BJ (cell line): ENCODE measurements around the gene ZFHX2. TPM values are rescaled to one million over a fixed set of nuclear protein-coding genes. Genes with fewer than 3 reads are reported as not detected.

Source experiments
- CTCF ChIA-PET: fragments of 350-600 bp; formaldehyde crosslinking; extraction: SDS; loops from one replicate; lab custom pipeline; 2021; ENCODE audit warnings: antibody characterized with exemption, inconsistent platforms; lab: Yijun Ruan, JAX
- POLR2A ChIA-PET: fragments of 300-600 bp; sonication (Branson Sonifier 250); formaldehyde crosslinking; extraction: SDS; loops from one replicate; lab custom pipeline; 2021; ENCODE audit warnings: antibody characterized with exemption; lab: Charles Lee
- DNase-seq: peaks from one replicate; pipeline ENCODE4 v3.0.0-alpha.2; 2011; ENCODE audit warnings: low read depth
- H3K27me3 ChIP-seq: 2 replicates; pipeline ENCODE4 v1.6.0; 2011; ENCODE audit warnings: low read length; ENCODE audit not compliant: control insufficient read depth, insufficient read depth
- H3K36me3 ChIP-seq: 2 replicates; pipeline ENCODE4 v1.5.1; 2011; ENCODE audit warnings: low read length; ENCODE audit not compliant: control insufficient read depth, insufficient read depth
- H3K4me3 ChIP-seq: 2 replicates; pipeline ENCODE4 v1.5.1; 2011; ENCODE audit warnings: low read depth, mild to moderate bottlenecking, control low read depth, low read length
- polyA plus RNA-seq: library from polyadenylated mRNA; depleted of rRNA; stranded (reverse); fragments of >200 nt; gene quantifications from 2 replicates; pipeline ENCODE4 v1.2.3, GENCODE V29; 2011
- TF ChIP-seq, protein P1 (sequence below): IDR thresholded peaks from 2 replicates; pipeline ENCODE4 v1.5.1; 2011; ENCODE audit warnings: low read depth, mild to moderate bottlenecking, control low read depth, inconsistent platforms, low read length, moderate library complexity; ENCODE audit not compliant: insufficient read depth

Gene ZFHX2
- polyA plus RNA-seq, 1 experiment = 0.28 TPM

DNA sequence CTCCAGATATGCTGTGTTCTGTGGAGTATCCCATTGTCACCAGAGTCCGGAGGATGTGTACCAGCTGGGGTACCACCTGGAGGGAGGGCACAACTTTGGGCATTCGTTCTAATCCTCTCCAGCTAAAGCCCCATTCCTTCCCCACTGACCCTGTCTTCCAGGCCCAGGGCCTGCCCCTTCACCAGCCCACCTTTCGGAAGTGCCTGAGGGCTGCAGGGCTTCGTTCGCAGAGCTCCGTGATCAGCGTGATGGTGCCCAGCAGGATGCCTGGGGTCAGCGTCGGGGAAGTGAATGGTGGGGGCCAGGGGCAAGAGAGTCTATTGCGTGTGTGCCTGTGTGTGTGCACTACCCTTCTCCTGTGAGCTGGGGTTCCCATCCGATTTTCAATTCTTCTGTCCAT, 14.1 kb upstream of the ZFHX2 start:
- H3K4me3 ChIP-seq = no peak overlapping the region
- no peaks in the 10 kb centered on the region for H3K27me3 ChIP-seq
- CTCF ChIA-PET = interaction anchor here (16.8 kb wide), 1 partner anchor 88 kb away, joined by 479 read pairs; the partner anchor contains the start of gene NGDN
- H3K36me3 ChIP-seq = peaks cover 4% of the 10 kb centered on the region
- POLR2A ChIA-PET = no interaction called here
- DNase-seq = no peak
- TF ChIP-seq, protein P1, sequence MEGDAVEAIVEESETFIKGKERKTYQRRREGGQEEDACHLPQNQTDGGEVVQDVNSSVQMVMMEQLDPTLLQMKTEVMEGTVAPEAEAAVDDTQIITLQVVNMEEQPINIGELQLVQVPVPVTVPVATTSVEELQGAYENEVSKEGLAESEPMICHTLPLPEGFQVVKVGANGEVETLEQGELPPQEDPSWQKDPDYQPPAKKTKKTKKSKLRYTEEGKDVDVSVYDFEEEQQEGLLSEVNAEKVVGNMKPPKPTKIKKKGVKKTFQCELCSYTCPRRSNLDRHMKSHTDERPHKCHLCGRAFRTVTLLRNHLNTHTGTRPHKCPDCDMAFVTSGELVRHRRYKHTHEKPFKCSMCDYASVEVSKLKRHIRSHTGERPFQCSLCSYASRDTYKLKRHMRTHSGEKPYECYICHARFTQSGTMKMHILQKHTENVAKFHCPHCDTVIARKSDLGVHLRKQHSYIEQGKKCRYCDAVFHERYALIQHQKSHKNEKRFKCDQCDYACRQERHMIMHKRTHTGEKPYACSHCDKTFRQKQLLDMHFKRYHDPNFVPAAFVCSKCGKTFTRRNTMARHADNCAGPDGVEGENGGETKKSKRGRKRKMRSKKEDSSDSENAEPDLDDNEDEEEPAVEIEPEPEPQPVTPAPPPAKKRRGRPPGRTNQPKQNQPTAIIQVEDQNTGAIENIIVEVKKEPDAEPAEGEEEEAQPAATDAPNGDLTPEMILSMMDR = no peak

GRCh38 chr14:23564876-23565275, 13.3 kb upstream of the ZFHX2 start:
- H3K36me3 ChIP-seq = peaks cover 6% of the 10 kb centered on the region
- no peak for DNase-seq
- no peak overlapping the region for H3K4me3 ChIP-seq
- H3K27me3 ChIP-seq = no peaks in the 10 kb centered on the region
- ChIA-PET CTCF (interaction anchor here (16.8 kb wide), 1 partner anchor 87 kb away, joined by 479 read pairs; the partner anchor contains the start of gene NGDN), POLR2A (no interaction called here)
- TF ChIP-seq, protein P1 = no peak

DNA sequence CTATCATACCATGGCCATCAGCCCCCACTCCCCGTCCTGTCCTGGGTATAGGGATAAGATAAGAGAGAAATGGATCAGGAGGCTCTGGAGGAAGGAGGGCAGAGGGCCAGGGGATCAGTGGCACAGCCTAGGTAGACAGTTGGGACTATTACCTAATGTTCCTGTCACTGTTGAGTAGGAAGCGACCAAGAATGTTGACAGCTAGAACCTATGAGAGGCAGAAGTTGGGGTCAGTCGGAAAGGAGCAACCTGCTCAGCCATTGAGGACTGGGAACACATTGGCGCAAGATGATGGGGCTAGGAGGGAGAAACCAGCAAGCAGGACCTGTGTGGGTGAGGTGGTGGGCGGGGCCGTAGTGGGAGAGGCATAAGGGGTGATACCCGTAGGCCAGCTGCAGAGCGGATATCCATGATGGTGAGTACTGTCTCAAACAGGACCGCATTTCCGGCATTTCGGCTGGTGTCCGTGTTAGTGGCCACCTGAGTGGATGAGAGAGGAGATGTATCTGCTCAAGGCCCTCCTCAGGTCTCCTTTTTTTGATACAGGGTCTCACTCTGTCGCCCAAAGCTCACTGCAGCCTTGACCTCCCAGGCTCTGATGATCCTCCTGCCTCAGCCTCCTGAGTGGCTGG, 12.7 kb upstream of the ZFHX2 start:
- Histone ChIP-seq H3K27me3 (no peaks in the 10 kb centered on the region), H3K36me3 (peaks cover 6% of the 10 kb centered on the region), H3K4me3 (no peak overlapping the region)
- CTCF ChIA-PET = interaction anchor here (7.1 to 16.8 kb wide), 2 partner anchors 69 to 87 kb away, joined by 42 to 479 read pairs; partner anchors contain the start of gene NGDN
- POLR2A ChIA-PET = no interaction called here
- DNase-seq = no peak
- TF ChIP-seq, protein P1 = no peak

- H3K4me3 ChIP-seq = no peak overlapping the region
- no peak for DNase-seq
- TF ChIP-seq, protein P1 = no peak
- CTCF ChIA-PET = interaction anchor here (0.6 to 16.8 kb wide), 16 partner anchors 8 to 587 kb away, joined by 3 to 479 read pairs (median 4); partner anchors contain the start of genes NGDN and ZFHX2
- H3K27me3 ChIP-seq = no peaks in the 10 kb centered on the region
- H3K36me3 ChIP-seq = peaks cover 8% of the 10 kb centered on the region
- POLR2A ChIA-PET = interaction anchor here (1.0 kb wide), 1 partner anchor 88 kb away, joined by 3 read pairs; no protein-coding TSS in a partner anchor
Observed at GRCh38 chr14:23563473-23564180, 12.1 kb upstream of the ZFHX2 start.

GRCh38 chr14:23562822-23563472, 11.4 kb upstream of the ZFHX2 start:
- TF ChIP-seq, protein P1 = peak; percentile 93
- H3K27me3 ChIP-seq = no peaks in the 10 kb centered on the region
- peaks cover 8% of the 10 kb centered on the region for H3K36me3 ChIP-seq
- ChIA-PET POLR2A (interaction anchor here (1.0 kb wide), 1 partner anchor 88 kb away, joined by 3 read pairs; no protein-coding TSS in a partner anchor), CTCF (interaction anchor here (0.6 to 16.8 kb wide), 17 partner anchors 9 to 588 kb away, joined by 3 to 479 read pairs (median 4); partner anchors contain the start of genes NGDN and ZFHX2)
- H3K4me3 ChIP-seq = no peak overlapping the region
- DNase-seq = no peak
